GM21390 (cell line): ENCODE measurements around the gene ASB8.
A peak's percentile ranks its signal among the peaks of the same experiment; 100 is the strongest.

Experiments used
- ATAC-seq: cut with Tn5 transposase; IDR thresholded peaks from one replicate; pipeline ENCODE4 v1.9.1; 2021; ENCODE audit not compliant: unreplicated experiment

Gene ASB8

DNA sequence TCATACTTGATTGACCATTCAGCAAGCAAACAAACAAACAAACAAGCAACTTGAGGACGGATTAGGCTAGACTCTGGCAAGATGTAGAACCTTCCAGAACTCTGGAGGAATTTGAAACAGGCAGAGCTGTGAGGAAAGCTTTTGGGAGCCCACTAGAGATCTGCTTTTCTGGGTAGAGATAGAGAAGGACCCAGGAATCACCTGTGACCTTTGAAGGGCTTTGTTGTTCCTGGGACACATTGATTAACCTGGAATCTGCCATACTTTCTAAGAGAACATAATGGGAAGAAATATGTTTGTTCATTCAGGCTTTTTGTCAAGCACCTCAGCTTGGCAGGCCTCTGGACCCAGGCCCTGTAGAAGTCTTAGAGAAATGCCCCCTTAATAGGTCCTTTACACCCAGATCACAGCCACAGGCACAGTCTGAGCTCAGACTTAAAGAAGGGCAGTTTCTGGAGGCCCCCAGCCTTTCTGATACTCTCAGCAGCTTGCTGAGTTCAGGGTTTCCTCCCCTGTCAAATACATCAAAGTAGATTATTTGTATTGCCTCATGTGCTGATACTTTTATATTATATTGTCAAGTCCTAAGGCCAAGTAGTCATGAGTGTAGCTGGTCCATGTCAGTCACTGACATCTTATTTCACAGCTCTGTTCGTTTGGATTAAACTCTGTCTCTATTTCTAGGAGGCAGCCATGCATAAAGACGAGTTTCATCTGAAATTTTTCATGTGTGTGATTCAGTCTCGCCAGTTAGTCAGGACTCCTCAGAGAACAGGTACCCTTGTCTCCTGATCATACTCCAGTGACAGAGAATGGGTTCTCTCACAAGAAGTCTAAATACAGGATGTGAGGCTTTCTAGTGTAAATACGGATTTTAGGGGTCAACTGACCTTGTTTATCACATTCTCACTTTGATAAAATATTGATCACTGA lies 50.4 kb downstream of the ASB8 start:
- ATAC-seq = no peak

DNA sequence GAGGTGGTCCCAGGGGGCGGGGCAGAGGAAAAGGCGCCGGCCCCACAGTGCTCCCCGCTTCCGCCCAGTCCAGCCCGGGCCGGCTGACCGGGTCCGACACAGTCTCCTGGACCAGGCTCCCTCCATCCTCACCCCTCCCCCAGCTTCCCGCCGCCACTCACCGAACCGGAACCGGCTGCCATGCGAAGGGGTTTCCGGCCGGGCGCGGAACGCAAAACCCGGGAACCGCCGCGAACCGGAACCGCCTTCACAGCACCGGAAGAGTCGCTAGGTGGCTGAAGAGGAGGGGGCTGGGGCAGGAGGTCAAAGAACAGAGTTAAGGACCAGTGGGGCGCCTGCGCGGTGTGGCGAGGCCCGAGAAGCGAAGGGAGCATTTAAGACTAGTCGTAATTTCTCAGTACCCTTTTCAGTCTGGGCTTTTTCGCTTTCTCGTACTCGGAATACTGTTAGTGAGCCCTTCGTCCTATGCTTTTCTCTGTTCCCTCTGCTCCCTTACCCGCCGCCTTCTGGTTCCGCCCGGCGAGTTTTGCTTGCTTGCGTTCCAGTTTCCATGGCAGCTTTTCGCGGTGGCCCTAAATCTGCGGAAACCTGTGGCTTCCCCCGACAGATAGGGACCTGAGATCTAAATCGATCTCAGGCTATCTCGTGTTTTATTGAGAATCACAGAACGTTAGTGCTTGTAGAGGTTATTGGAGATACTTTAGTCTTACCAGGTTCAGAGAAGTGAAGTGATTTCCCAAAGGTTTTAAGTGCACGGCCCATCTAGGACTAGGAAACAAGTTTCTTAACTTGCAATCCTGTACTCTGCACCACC lies 51.2 kb downstream of the ASB8 start, which contains the start of gene SENP1:
Gene SENP1 (minus strand): TSS at position 213 of the 814 bp plus-strand sequence. CDS start 4,607 bp downstream, outside the sequence.
- ATAC-seq = peak; percentile 68

GRCh38 chr12:48105321-48105866 lies 51.9 kb downstream of the ASB8 start:
- ATAC-seq = peak; percentile 17

DNA sequence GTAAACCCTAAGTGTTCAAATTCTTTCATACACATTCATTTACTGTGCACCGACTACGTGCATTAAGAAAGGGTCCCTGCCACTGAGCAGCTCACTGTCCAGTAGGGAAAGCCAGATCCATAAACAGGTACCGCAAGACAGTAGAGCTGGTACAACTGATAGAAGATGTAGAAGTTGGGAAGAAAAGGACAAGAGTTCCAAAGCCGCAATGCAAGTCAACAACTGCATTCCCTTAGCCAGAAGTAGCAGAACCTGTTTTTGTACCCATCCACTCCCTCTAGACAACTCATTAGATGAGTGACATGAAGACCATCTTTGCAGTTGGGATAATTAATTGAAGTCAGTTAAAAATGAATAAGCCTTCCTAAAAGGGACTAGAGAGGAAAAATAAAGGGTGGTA lies 52.8 kb downstream of the ASB8 start:
- no peak for ATAC-seq
